ENCODE measurements around the gene FMNL1. TPM values are rescaled to one million over a fixed set of nuclear protein-coding genes. Genes with fewer than 3 reads are reported as not detected.

FMNL1 gene
- polyA plus RNA-seq, 2 of the 4 experiments (the other 2 are of a cell fraction) = 8.6 to 43.9 TPM

DNA sequence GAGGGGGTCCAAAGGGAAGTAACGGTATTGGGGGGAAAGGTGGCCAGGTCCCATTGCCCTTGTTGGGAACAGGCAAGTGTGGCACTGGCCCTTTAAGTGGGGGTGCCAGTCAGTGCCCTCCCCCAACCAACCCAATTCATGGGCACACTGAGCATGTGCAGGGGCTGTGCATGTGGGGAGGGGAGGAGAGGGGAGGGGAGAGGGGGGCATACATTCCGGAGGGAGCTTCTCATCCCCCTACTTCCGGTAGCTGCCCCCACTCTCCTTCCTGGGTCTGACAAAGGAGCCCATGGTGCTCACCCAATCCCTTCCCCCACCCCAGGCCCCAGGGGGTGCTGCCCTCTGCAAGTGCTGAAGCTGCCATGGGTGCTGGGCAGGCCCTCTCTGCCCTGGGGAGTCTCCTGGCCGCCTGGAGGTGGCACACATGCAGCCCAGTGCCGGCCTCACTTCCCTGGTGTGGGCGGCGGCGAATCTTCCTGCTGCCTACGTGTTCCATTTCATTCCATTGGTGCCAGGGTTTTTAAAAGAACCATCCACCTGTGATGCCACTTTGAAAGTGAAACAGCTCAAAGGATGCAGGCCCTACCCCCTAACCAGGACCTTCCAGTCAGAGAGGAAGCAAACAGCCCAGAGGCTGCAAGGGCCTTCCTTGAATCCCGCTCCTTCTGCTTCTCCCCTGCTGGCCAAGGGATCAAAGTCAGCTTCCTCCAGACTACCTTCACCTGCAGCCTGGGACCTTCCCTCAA, 49.0 kb upstream of the FMNL1 start:
- POLR2A ChIA-PET = interaction anchor here (0.6 to 7.6 kb wide), 21 partner anchors 10 to 303 kb away, joined by 3 to 371 read pairs (median 5); partner anchors contain the start of genes ACBD4, HEXIM1 and HEXIM2
- CTCF ChIA-PET = interaction anchor here (1.0 to 43.5 kb wide), 12 partner anchors 11 to 309 kb away, joined by 3 to 2147 read pairs (median 4); partner anchors contain the start of genes ACBD4, FMNL1, HEXIM1 and HEXIM2
- ATAC-seq = peak; percentile 73 to 79
- no peaks in the 10 kb centered on the region for H3K9me3 ChIP-seq
- H3K4me2 ChIP-seq = peak overlapping the region; percentile 95
- peak; percentile 90 to 99 for DNase-seq (ENCODE audit: low read depth in 1 of 2, low spot score in 1 of 2)
- H3K4me1 ChIP-seq = peaks cover 79% of the 10 kb centered on the region
- FAIRE-seq = peak; percentile 96
- H3K27ac ChIP-seq = peak overlapping the region; percentile 96 to 100
- peak overlapping the region; percentile 36 for H3K4me3 ChIP-seq
- 3% methylated on average over 10 of the region's 10 CpGs for WGBS (ENCODE audit: missing lambda C conversion rate)
- peak; percentile 54 for TF ChIP-seq JUNB (IDR thresholded peaks at IDR 0.05)
- peak; percentile 98 for TF ChIP-seq MAZ (IDR thresholded peaks at IDR 0.05; ENCODE audit: borderline replicate concordance, low read depth, low read length)
- no peak for TF ChIP-seq EHMT2 (IDR thresholded peaks at IDR 0.05; ENCODE audit: low read depth)
- TF ChIP-seq, protein P1, sequence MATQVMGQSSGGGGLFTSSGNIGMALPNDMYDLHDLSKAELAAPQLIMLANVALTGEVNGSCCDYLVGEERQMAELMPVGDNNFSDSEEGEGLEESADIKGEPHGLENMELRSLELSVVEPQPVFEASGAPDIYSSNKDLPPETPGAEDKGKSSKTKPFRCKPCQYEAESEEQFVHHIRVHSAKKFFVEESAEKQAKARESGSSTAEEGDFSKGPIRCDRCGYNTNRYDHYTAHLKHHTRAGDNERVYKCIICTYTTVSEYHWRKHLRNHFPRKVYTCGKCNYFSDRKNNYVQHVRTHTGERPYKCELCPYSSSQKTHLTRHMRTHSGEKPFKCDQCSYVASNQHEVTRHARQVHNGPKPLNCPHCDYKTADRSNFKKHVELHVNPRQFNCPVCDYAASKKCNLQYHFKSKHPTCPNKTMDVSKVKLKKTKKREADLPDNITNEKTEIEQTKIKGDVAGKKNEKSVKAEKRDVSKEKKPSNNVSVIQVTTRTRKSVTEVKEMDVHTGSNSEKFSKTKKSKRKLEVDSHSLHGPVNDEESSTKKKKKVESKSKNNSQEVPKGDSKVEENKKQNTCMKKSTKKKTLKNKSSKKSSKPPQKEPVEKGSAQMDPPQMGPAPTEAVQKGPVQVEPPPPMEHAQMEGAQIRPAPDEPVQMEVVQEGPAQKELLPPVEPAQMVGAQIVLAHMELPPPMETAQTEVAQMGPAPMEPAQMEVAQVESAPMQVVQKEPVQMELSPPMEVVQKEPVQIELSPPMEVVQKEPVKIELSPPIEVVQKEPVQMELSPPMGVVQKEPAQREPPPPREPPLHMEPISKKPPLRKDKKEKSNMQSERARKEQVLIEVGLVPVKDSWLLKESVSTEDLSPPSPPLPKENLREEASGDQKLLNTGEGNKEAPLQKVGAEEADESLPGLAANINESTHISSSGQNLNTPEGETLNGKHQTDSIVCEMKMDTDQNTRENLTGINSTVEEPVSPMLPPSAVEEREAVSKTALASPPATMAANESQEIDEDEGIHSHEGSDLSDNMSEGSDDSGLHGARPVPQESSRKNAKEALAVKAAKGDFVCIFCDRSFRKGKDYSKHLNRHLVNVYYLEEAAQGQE (IDR thresholded peaks at IDR 0.05) = no peak
- TF ChIP-seq KDM1A (IDR thresholded peaks at IDR 0.05; ENCODE audit: low read depth) = no peak
- TF ChIP-seq ZFP36 (IDR thresholded peaks at IDR 0.05; ENCODE audit: borderline replicate concordance, partially characterized antibody) = no peak
- peak; percentile 92 to 98 for TF ChIP-seq JUN (IDR thresholded peaks at IDR 0.05)
- peak; percentile 36 to 75 for TF ChIP-seq RAD21 (conservative IDR thresholded peaks at IDR 0.05 in 1 of 2, IDR thresholded peaks at IDR 0.05 in 1 of 2)
- TF ChIP-seq, protein P2, sequence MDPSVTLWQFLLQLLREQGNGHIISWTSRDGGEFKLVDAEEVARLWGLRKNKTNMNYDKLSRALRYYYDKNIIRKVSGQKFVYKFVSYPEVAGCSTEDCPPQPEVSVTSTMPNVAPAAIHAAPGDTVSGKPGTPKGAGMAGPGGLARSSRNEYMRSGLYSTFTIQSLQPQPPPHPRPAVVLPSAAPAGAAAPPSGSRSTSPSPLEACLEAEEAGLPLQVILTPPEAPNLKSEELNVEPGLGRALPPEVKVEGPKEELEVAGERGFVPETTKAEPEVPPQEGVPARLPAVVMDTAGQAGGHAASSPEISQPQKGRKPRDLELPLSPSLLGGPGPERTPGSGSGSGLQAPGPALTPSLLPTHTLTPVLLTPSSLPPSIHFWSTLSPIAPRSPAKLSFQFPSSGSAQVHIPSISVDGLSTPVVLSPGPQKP (IDR thresholded peaks at IDR 0.05; ENCODE audit: low read depth, low read length) = 0 out of 2 replicates have a peak, but pooled peaks have one; percentile 59
- peak; percentile 70; the same call in 1 of the 2 replicates for TF ChIP-seq MYC (IDR thresholded peaks at IDR 0.05; ENCODE audit: borderline replicate concordance, low read length)
- TF ChIP-seq, protein P3, sequence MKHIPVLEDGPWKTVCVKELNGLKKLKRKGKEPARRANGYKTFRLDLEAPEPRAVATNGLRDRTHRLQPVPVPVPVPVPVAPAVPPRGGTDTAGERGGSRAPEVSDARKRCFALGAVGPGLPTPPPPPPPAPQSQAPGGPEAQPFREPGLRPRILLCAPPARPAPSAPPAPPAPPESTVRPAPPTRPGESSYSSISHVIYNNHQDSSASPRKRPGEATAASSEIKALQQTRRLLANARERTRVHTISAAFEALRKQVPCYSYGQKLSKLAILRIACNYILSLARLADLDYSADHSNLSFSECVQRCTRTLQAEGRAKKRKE (CRISPR knock-in tag; IDR thresholded peaks at IDR 0.05; ENCODE audit: low read depth) = no peak
- TF ChIP-seq ZNF302 (CRISPR knock-in tag; IDR thresholded peaks at IDR 0.05) = no peak
- TF ChIP-seq, protein P4, sequence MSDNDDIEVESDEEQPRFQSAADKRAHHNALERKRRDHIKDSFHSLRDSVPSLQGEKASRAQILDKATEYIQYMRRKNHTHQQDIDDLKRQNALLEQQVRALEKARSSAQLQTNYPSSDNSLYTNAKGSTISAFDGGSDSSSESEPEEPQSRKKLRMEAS (IDR thresholded peaks at IDR 0.05) = peak; percentile 89
- TF ChIP-seq HOXB13 (CRISPR knock-in tag; IDR thresholded peaks at IDR 0.05; ENCODE audit: low read depth) = peak; percentile 74; the same call in 1 of the 2 replicates
- TF ChIP-seq, protein P5, sequence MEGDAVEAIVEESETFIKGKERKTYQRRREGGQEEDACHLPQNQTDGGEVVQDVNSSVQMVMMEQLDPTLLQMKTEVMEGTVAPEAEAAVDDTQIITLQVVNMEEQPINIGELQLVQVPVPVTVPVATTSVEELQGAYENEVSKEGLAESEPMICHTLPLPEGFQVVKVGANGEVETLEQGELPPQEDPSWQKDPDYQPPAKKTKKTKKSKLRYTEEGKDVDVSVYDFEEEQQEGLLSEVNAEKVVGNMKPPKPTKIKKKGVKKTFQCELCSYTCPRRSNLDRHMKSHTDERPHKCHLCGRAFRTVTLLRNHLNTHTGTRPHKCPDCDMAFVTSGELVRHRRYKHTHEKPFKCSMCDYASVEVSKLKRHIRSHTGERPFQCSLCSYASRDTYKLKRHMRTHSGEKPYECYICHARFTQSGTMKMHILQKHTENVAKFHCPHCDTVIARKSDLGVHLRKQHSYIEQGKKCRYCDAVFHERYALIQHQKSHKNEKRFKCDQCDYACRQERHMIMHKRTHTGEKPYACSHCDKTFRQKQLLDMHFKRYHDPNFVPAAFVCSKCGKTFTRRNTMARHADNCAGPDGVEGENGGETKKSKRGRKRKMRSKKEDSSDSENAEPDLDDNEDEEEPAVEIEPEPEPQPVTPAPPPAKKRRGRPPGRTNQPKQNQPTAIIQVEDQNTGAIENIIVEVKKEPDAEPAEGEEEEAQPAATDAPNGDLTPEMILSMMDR (IDR thresholded peaks at IDR 0.05) = 0 out of 3 replicates have a peak, but pooled peaks have one; percentile 24
- peak; percentile 86 to 95 for TF ChIP-seq EP300 (IDR thresholded peaks at IDR 0.05)
- TF ChIP-seq FOSL2 (IDR thresholded peaks at IDR 0.05) = no peak
- peak; percentile 77 for TF ChIP-seq FOSL2 (CRISPR knock-in tag; IDR thresholded peaks at IDR 0.05)
- no peak; the same call in 1 of the 2 replicates for TF ChIP-seq FOXS1 (CRISPR knock-in tag; IDR thresholded peaks at IDR 0.05)
- no peak for TF ChIP-seq HDAC2 (IDR thresholded peaks at IDR 0.05)
- no peak for TF ChIP-seq HOXA7 (CRISPR knock-in tag; IDR thresholded peaks at IDR 0.05)
- no peak for TF ChIP-seq KDM5A (IDR thresholded peaks at IDR 0.05)
- TF ChIP-seq, protein P6, sequence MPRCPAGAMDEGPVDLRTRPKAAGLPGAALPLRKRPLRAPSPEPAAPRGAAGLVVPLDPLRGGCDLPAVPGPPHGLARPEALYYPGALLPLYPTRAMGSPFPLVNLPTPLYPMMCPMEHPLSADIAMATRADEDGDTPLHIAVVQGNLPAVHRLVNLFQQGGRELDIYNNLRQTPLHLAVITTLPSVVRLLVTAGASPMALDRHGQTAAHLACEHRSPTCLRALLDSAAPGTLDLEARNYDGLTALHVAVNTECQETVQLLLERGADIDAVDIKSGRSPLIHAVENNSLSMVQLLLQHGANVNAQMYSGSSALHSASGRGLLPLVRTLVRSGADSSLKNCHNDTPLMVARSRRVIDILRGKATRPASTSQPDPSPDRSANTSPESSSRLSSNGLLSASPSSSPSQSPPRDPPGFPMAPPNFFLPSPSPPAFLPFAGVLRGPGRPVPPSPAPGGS (IDR thresholded peaks at IDR 0.05) = peak; percentile 77; the same call in 2 of the 3 replicates
- TF ChIP-seq, protein P7, sequence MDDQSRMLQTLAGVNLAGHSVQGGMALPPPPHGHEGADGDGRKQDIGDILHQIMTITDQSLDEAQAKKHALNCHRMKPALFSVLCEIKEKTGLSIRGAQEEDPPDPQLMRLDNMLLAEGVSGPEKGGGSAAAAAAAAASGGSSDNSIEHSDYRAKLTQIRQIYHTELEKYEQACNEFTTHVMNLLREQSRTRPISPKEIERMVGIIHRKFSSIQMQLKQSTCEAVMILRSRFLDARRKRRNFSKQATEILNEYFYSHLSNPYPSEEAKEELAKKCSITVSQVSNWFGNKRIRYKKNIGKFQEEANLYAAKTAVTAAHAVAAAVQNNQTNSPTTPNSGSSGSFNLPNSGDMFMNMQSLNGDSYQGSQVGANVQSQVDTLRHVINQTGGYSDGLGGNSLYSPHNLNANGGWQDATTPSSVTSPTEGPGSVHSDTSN (IDR thresholded peaks at IDR 0.05) = peak; percentile 40; the same call in 1 of the 2 replicates
- peak; percentile 84 for TF ChIP-seq SMC3 (IDR thresholded peaks at IDR 0.05)
- TF ChIP-seq ESRRA (IDR thresholded peaks at IDR 0.05; ENCODE audit: borderline replicate concordance, low read length) = no peak
- TF ChIP-seq, protein P8, sequence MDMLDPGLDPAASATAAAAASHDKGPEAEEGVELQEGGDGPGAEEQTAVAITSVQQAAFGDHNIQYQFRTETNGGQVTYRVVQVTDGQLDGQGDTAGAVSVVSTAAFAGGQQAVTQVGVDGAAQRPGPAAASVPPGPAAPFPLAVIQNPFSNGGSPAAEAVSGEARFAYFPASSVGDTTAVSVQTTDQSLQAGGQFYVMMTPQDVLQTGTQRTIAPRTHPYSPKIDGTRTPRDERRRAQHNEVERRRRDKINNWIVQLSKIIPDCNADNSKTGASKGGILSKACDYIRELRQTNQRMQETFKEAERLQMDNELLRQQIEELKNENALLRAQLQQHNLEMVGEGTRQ (IDR thresholded peaks at IDR 0.05) = no peak
- no peak for TF ChIP-seq MAFK (IDR thresholded peaks at IDR 0.05; ENCODE audit: partially characterized antibody)
